Activated T-helper 2 cell treated with anti-CD3 and anti-CD28 coated beads, Interferon-gamma antibody, Interleukin-2, Interleukin-4, amounts not matched to agents 10 μg/mL and 5 μg/mL and 100 μg/mL, durations not matched to agents 14 hours and 24 hours and 36 hours (primary cell): ENCODE results near the gene NABP1. TPM values are rescaled to one million over a fixed set of nuclear protein-coding genes. Genes with fewer than 3 reads are reported as not detected.

Experiments
- DNase-seq: peaks from one replicate; pipeline ENCODE4 v3.0.0; 2021; ENCODE audit warnings: low spot score
- H3K27ac Mint-ChIP-seq: one replicate; pipeline ENCODE4 v1.8.0; 2021; ENCODE audit warnings: mixed read lengths
- H3K27me3 Mint-ChIP-seq: one replicate; pipeline ENCODE4 v1.8.0; 2021; ENCODE audit warnings: low read depth, mixed read lengths
- H3K36me3 Mint-ChIP-seq: one replicate; pipeline ENCODE4 v1.8.0; 2021; ENCODE audit warnings: low read depth, mixed read lengths
- H3K4me1 Mint-ChIP-seq: one replicate; pipeline ENCODE4 v1.8.0; 2021; ENCODE audit warnings: low read depth, mixed read lengths
- H3K4me3 Mint-ChIP-seq: one replicate; pipeline ENCODE4 v1.8.0; 2021; ENCODE audit warnings: low read depth, mild to moderate bottlenecking, moderate library complexity, mixed read lengths
- H3K9me3 Mint-ChIP-seq: one replicate; pipeline ENCODE4 v1.8.0; 2021; ENCODE audit warnings: mixed read lengths
- intact Hi-C: fragments of 100-400 bp; cut with micrococcal nuclease; formaldehyde crosslinking; loops from one replicate; pipeline ENCODE4 v1.15.1; 2023
- total RNA-seq: library from RNA; stranded (reverse); gene quantifications from 2 replicates; pipeline ENCODE4 v1.2.3, GENCODE V29; 2022

The NABP1 gene
- total RNA-seq, 1 donor from 2014 or later, result 39.9 TPM

- H3K9me3 Mint-ChIP-seq, result no peaks in the 10 kb centered on the region
- intact Hi-C loops, result no loop called here
- peaks cover 7% of the 10 kb centered on the region for H3K36me3 Mint-ChIP-seq
- DNase-seq, result no peak
- no peak overlapping the region for H3K4me3 Mint-ChIP-seq
- H3K4me1 Mint-ChIP-seq, result no peaks in the 10 kb centered on the region
- H3K27ac Mint-ChIP-seq, result no peak overlapping the region
- no peaks in the 10 kb centered on the region for H3K27me3 Mint-ChIP-seq
Measured at GRCh38 chr2:191706791-191707190, 28.9 kb downstream of the NABP1 start.

- Mint-ChIP-seq H3K27ac (no peak overlapping the region), H3K27me3 (no peaks in the 10 kb centered on the region), H3K4me3 (no peak overlapping the region), H3K36me3 (peaks cover 4% of the 10 kb centered on the region), H3K4me1 (no peaks in the 10 kb centered on the region), H3K9me3 (no peaks in the 10 kb centered on the region)
- no peak for DNase-seq
- intact Hi-C loops, result no loop called here
Measured at GRCh38 chr2:191707542-191707941, 29.6 kb downstream of the NABP1 start.

- Mint-ChIP-seq H3K27ac (no peak overlapping the region), H3K4me3 (no peak overlapping the region), H3K4me1 (no peaks in the 10 kb centered on the region), H3K36me3 (no peaks in the 10 kb centered on the region), H3K9me3 (no peaks in the 10 kb centered on the region), H3K27me3 (no peaks in the 10 kb centered on the region)
- intact Hi-C loops, result no loop called here
- DNase-seq, result no peak
Measured at GRCh38 chr2:191710411-191710900, 32.5 kb downstream of the NABP1 start.

- Mint-ChIP-seq H3K4me3 (no peak overlapping the region), H3K9me3 (no peaks in the 10 kb centered on the region), H3K27ac (no peak overlapping the region), H3K36me3 (no peaks in the 10 kb centered on the region), H3K27me3 (peaks cover 4% of the 10 kb centered on the region), H3K4me1 (no peaks in the 10 kb centered on the region)
- DNase-seq, result no peak
- intact Hi-C loops, result no loop called here
Measured at GRCh38 chr2:191711621-191712020, 33.7 kb downstream of the NABP1 start.

- no peaks in the 10 kb centered on the region for H3K36me3 Mint-ChIP-seq
- DNase-seq, result no peak
- H3K4me3 Mint-ChIP-seq, result no peak overlapping the region
- intact Hi-C loops, result no loop called here
- no peak overlapping the region for H3K27ac Mint-ChIP-seq
- H3K27me3 Mint-ChIP-seq, result peaks cover 4% of the 10 kb centered on the region
- no peaks in the 10 kb centered on the region for H3K9me3 Mint-ChIP-seq
- no peaks in the 10 kb centered on the region for H3K4me1 Mint-ChIP-seq
Measured at GRCh38 chr2:191713837-191714236, 35.9 kb downstream of the NABP1 start.

DNA sequence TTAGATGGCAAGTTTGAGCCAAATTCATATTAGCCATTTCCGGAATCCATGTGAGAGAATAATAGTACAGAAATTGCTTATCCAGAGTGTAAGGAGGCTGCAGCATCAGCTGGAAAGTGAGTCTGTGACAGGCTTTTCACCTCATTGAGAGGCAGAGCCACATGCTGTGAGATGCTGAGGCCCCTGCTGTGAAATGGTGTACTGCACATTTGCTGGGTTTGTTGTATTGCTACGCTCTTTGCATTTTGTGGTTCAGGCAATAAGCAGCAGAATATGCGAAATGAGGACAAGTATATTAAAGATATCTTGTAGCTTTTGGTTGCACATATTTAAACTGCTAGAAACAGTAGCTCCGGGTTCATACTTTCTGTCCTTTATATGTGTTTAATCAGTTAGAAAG is 37.0 kb downstream of the NABP1 start:
- Mint-ChIP-seq H3K27ac (no peak overlapping the region), H3K36me3 (no peaks in the 10 kb centered on the region), H3K4me1 (no peaks in the 10 kb centered on the region), H3K9me3 (no peaks in the 10 kb centered on the region), H3K4me3 (no peak overlapping the region), H3K27me3 (peaks cover 4% of the 10 kb centered on the region)
- DNase-seq, result no peak
- intact Hi-C loops, result no loop called here

GRCh38 chr2:191715471-191715870 is 37.5 kb downstream of the NABP1 start:
- H3K27ac Mint-ChIP-seq, result no peak overlapping the region
- H3K9me3 Mint-ChIP-seq, result no peaks in the 10 kb centered on the region
- intact Hi-C loops, result no loop called here
- no peaks in the 10 kb centered on the region for H3K4me1 Mint-ChIP-seq
- no peaks in the 10 kb centered on the region for H3K36me3 Mint-ChIP-seq
- no peak overlapping the region for H3K4me3 Mint-ChIP-seq
- no peak for DNase-seq
- H3K27me3 Mint-ChIP-seq, result peaks cover 4% of the 10 kb centered on the region

- H3K4me3 Mint-ChIP-seq, result no peak overlapping the region
- H3K36me3 Mint-ChIP-seq, result no peaks in the 10 kb centered on the region
- intact Hi-C loops, result no loop called here
- H3K27ac Mint-ChIP-seq, result no peak overlapping the region
- no peaks in the 10 kb centered on the region for H3K4me1 Mint-ChIP-seq
- no peak for DNase-seq
- H3K27me3 Mint-ChIP-seq, result peaks cover 4% of the 10 kb centered on the region
- no peaks in the 10 kb centered on the region for H3K9me3 Mint-ChIP-seq
Measured at GRCh38 chr2:191719261-191719660, 41.3 kb downstream of the NABP1 start.

GRCh38 chr2:191719938-191720337 is 42.0 kb downstream of the NABP1 start:
- Mint-ChIP-seq H3K36me3 (no peaks in the 10 kb centered on the region), H3K27ac (no peak overlapping the region), H3K9me3 (no peaks in the 10 kb centered on the region), H3K4me3 (no peak overlapping the region), H3K27me3 (peaks cover 4% of the 10 kb centered on the region), H3K4me1 (no peaks in the 10 kb centered on the region)
- no peak for DNase-seq
- intact Hi-C loops, result no loop called here

- Mint-ChIP-seq H3K27ac (no peak overlapping the region), H3K4me3 (no peak overlapping the region), H3K9me3 (no peaks in the 10 kb centered on the region), H3K27me3 (peaks cover 2% of the 10 kb centered on the region), H3K4me1 (no peaks in the 10 kb centered on the region), H3K36me3 (no peaks in the 10 kb centered on the region)
- no peak for DNase-seq
- intact Hi-C loops, result no loop called here
Measured at GRCh38 chr2:191721331-191721730, 43.4 kb downstream of the NABP1 start.

DNA sequence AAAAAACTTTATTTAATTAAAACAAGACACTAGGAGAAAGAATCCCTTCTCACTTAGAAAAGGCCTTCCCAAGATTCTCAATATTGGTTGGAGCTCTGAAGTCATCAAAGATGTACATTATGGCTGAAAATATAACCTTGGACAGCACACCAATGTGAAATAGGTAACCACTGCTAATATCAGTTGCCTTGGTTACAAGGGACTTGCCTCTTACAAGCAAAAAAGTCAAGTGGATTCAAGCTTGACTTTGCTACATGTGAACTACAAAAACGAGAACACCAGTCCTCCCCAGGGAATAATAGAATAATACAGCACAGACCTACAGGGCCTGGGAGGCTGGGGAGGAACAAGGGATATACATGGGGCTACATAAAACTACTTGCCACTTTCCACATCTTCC is 46.1 kb downstream of the NABP1 start:
- intact Hi-C loops, result no loop called here

GRCh38 chr2:191728750-191729624 is 51.1 kb downstream of the NABP1 start:
- peaks cover 5% of the 10 kb centered on the region for H3K27me3 Mint-ChIP-seq
- no peaks in the 10 kb centered on the region for H3K9me3 Mint-ChIP-seq
- intact Hi-C loops, result no loop called here
- no peak overlapping the region for H3K27ac Mint-ChIP-seq
- DNase-seq, result no peak
- H3K36me3 Mint-ChIP-seq, result no peaks in the 10 kb centered on the region
- no peak overlapping the region for H3K4me3 Mint-ChIP-seq
- H3K4me1 Mint-ChIP-seq, result peaks cover 3% of the 10 kb centered on the region

More for the DNA sequence above, 46.1 kb downstream of the NABP1 start:
- no peaks in the 10 kb centered on the region for H3K9me3 Mint-ChIP-seq
- no peaks in the 10 kb centered on the region for H3K36me3 Mint-ChIP-seq
- DNase-seq, result no peak
- no peak overlapping the region for H3K27ac Mint-ChIP-seq
- peaks cover 3% of the 10 kb centered on the region for H3K4me1 Mint-ChIP-seq
- H3K4me3 Mint-ChIP-seq, result no peak overlapping the region
- H3K27me3 Mint-ChIP-seq, result peaks cover 5% of the 10 kb centered on the region

DNA sequence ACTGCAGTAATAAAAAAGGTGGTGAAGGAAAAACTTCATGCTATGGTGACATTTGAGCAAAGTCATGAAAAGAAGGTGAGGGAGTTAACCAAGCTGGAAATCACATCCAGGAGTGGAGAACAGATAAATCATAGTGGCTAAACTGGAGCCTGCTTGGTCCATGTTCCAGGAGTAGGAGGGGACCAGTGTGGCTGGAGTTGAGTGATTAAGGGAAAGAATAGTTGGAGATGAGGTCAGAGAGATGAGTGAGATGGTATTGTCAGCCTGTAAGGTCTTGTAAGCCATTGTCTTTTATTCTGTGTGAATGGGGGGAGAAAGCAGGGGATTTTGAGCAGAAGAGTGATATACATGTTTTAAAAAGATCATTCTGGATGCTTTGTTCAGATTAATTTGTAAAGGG is 52.3 kb downstream of the NABP1 start:
- peaks cover 8% of the 10 kb centered on the region for H3K27me3 Mint-ChIP-seq

More for the DNA sequence above, 52.3 kb downstream of the NABP1 start:
- H3K4me1 Mint-ChIP-seq, result peaks cover 3% of the 10 kb centered on the region
- no peaks in the 10 kb centered on the region for H3K36me3 Mint-ChIP-seq
- H3K27ac Mint-ChIP-seq, result no peak overlapping the region
- H3K4me3 Mint-ChIP-seq, result no peak overlapping the region
- intact Hi-C loops, result no loop called here
- no peak for DNase-seq
- no peaks in the 10 kb centered on the region for H3K9me3 Mint-ChIP-seq
